Ovary (tissue), 9 donors: ENCODE results near the gene CADM3. TPM values are rescaled to one million over a fixed set of nuclear protein-coding genes. Genes with fewer than 3 reads are reported as not detected.

Experiments used
- DNase-seq, 5 donors: peaks; one replicate each; pipeline ENCODE4 v3.0.0-alpha.2; 2019 to 2020
- H3K27ac ChIP-seq, 2 donors: fragments of 200-600 bp; one replicate each; pipeline versions ENCODE4 v1.5.1 to v1.8.0; 2019 to 2022
- H3K27me3 ChIP-seq: fragments of 200-600 bp; one replicate; pipeline ENCODE4 v1.8.0; 2022
- H3K36me3 ChIP-seq: fragments of 200-600 bp; sonication (generic); one replicate; pipeline ENCODE4 v1.5.1; 2019
- H3K4me1 ChIP-seq: one replicate; pipeline ENCODE4 v1.8.1; 2013; ENCODE audit warnings: mild to moderate bottlenecking, moderate library complexity; ENCODE audit not compliant: insufficient read depth
- H3K4me3 ChIP-seq: fragments of 200-600 bp; sonication (generic); one replicate; pipeline ENCODE4 v1.5.1; 2017
- H3K9me3 ChIP-seq, 2 donors: fragments of 200-600 bp in 1 of 2; sonication (generic) in 1 of 2; one replicate each; pipeline versions ENCODE4 v1.5.1 to v1.8.1; 2013 to 2019; ENCODE audit warnings: mild to moderate bottlenecking in 1 of 2, moderate library complexity in 1 of 2
- CTCF ChIP-seq, 3 donors: fragments of 450-650 bp in 2 of 3; fragments of 200-600 bp in 1 of 3; IDR thresholded peaks; one replicate each; pipeline versions ENCODE4 v1.5.1 to v1.8.0; 2016 to 2022; ENCODE audit warnings: antibody characterized with exemption in 3 of 3, mild to moderate bottlenecking in 1 of 3
- EP300 ChIP-seq: sonication (generic); formaldehyde crosslinking; IDR thresholded peaks from one replicate; pipeline ENCODE4 v1.6.1; 2017; ENCODE audit warnings: antibody characterized with exemption
- POLR2A ChIP-seq: fragments of 450-650 bp; IDR thresholded peaks from one replicate; pipeline ENCODE4 v1.6.1; 2017; ENCODE audit warnings: antibody characterized with exemption, mild to moderate bottlenecking, moderate library complexity
- WGBS, 3 donors: extraction: QIAGEN DNeasy Blood & Tissue Kit in 1 of 3; methylation state at CpG; one replicate each; pipeline versions ENCODE4 v1.1.5 to v1.1.7; 2013 to 2017; 5-methylcytosine and 5-hydroxymethylcytosine counted together
- intact Hi-C, 4 donors: fragments of 100-400 bp; cut with DNase I; formaldehyde crosslinking; loops; one replicate each; pipeline versions ENCODE4 v1.11.0 to v1.15.1; 2022 to 2023
- polyA plus RNA-seq, 2 donors: library from polyadenylated mRNA; stranded (reverse); fragments of 200-250 nt in 1 of 2; fragments of 350-450 nt in 1 of 2; fragmentation: Illumina TruSeq in 1 of 2; extraction: RNeasy Lipid Tissue Mini Kit (QIAGEN cat#74804) in 1 of 2; gene quantifications; one replicate each; pipeline ENCODE4 v1.2.3, GENCODE V29; 2013 to 2014
- total RNA-seq, 7 donors: library from RNA; depleted of rRNA in 2 of 7; stranded (reverse); fragments of >200 nt in 2 of 7; fragmentation: NEBNext Ultra II Directional in 3 of 7; extraction: Animal tissue kit (Norgen Biotek cat#: 25700) in 3 of 7; gene quantifications; one replicate each; pipeline versions ENCODE4 v1.1.0 to v1.2.4, GENCODE V29; 2016 to 2023
- donor health status: DM: no; HTN: no; CAD: no; lungs with moderate emphysema.
- donor health status: DM: no; HTN: no; CAD: no.
- donor health status: Bipolar disorder and iron deficiency.
- donor health status: DM: yes; HTN: yes; CAD: no.
- donor health status: DM: no; HTN: no; CAD: no.
- donor health status: DM: yes; HTN: yes; CAD: no.

The CADM3 gene
- total and polyA plus RNA-seq, 9 donors = 0.17 to 13.8 (median 1.5) TPM; not detected in 2

- DNase-seq = no peak
- H3K36me3 ChIP-seq = no peaks in the 10 kb centered on the region
- H3K4me1 ChIP-seq = no peaks in the 10 kb centered on the region
- no peak overlapping the region for H3K27ac ChIP-seq
- intact Hi-C loops = no loop called here
- no peak overlapping the region for H3K4me3 ChIP-seq
- no peaks in the 10 kb centered on the region for H3K9me3 ChIP-seq
- WGBS, 3 donors = 30 to 39% (median 33%) methylated on average over 7 of the region's 7 CpGs
- TF ChIP-seq EP300 (no peak), CTCF (IDR thresholded peaks at IDR 0.05) (no peak), POLR2A (no peak)
- no peaks in the 10 kb centered on the region for H3K27me3 ChIP-seq
Measured at GRCh38 chr1:159140474-159140873, 30.9 kb upstream of the CADM3 start.

GRCh38 chr1:159141584-159142390 is 29.6 kb upstream of the CADM3 start:
- intact Hi-C loops = no loop called here
- 28 to 29% (median 28%) methylated on average over 18 of the region's 18 CpGs for WGBS, 3 donors
- H3K4me3 ChIP-seq = no peak overlapping the region
- TF ChIP-seq POLR2A (no peak), EP300 (no peak), CTCF (IDR thresholded peaks at IDR 0.05) (no peak)
- H3K27ac ChIP-seq = no peak overlapping the region
- no peaks in the 10 kb centered on the region for H3K9me3 ChIP-seq
- no peaks in the 10 kb centered on the region for H3K27me3 ChIP-seq
- no peaks in the 10 kb centered on the region for H3K36me3 ChIP-seq
- no peak for DNase-seq
- H3K4me1 ChIP-seq = no peaks in the 10 kb centered on the region

DNA sequence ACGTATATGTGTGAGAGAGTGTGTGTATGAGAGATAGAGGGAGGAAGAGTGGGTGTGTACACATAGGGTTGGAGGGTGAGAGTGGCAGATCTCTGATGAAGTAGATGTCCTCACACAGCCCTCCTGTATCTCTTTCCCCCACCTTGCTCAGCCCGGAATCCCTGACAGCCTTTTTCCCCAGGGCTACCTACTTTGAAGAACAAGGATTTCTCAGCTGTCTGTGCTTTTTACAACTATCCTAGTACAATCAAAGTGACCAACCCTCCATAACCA is 29.1 kb upstream of the CADM3 start:
- 25 to 41% (median 32%) methylated on average over 2 of the region's 2 CpGs for WGBS, 3 donors
- Histone ChIP-seq H3K27ac (no peak overlapping the region), H3K9me3 (no peaks in the 10 kb centered on the region), H3K36me3 (no peaks in the 10 kb centered on the region), H3K4me1 (no peaks in the 10 kb centered on the region), H3K27me3 (no peaks in the 10 kb centered on the region), H3K4me3 (no peak overlapping the region)
- DNase-seq = no peak
- intact Hi-C loops = no loop called here
- no peak for TF ChIP-seq POLR2A

- Histone ChIP-seq H3K4me1 (no peaks in the 10 kb centered on the region), H3K9me3 (no peaks in the 10 kb centered on the region), H3K36me3 (no peaks in the 10 kb centered on the region), H3K4me3 (no peak overlapping the region), H3K27me3 (no peaks in the 10 kb centered on the region), H3K27ac (no peak overlapping the region)
- WGBS, 3 donors = 50 to 53% (median 53%) methylated on average over 5 of the region's 5 CpGs
- TF ChIP-seq POLR2A (no peak), EP300 (no peak), CTCF (IDR thresholded peaks at IDR 0.05) (no peak)
- DNase-seq = no peak
- intact Hi-C loops = no loop called here
Measured at GRCh38 chr1:159142726-159143510, 28.5 kb upstream of the CADM3 start.

DNA sequence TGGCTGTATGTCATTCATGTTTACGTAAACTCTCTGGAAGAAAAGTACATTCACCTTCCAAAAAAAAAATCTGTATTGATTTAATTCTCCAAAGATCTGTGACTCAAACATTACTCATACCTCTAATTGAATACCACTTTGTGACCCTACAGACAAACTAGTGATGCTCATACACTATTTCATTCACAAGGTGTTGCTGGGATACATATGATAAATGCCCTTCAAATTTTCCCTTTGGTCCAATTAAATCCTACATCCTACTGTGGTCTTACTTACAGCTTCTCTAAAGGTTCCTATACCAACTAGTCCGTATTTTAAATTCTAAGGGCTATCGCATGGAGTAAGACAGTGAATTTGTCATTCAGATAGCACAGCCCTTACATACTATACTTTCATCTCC is 26.8 kb upstream of the CADM3 start:
- intact Hi-C loops = no loop called here
- 89 to 94% (median 91%) methylated on average over 3 of the region's 3 CpGs for WGBS, 3 donors
- TF ChIP-seq EP300 (no peak), CTCF (IDR thresholded peaks at IDR 0.05) (no peak), POLR2A (no peak)
- H3K27ac ChIP-seq = no peak overlapping the region
- no peaks in the 10 kb centered on the region for H3K36me3 ChIP-seq
- no peaks in the 10 kb centered on the region for H3K9me3 ChIP-seq
- H3K27me3 ChIP-seq = no peaks in the 10 kb centered on the region
- no peak overlapping the region for H3K4me3 ChIP-seq
- DNase-seq = no peak
- H3K4me1 ChIP-seq = no peaks in the 10 kb centered on the region
